HG03139 (cell line): ENCODE results near the gene EXTL1.

ENCODE experiments used
- ATAC-seq: cut with Tn5 transposase; IDR thresholded peaks from one replicate; pipeline ENCODE4 v1.9.1; 2021; ENCODE audit not compliant: unreplicated experiment

Gene EXTL1

GRCh38 chr1:26023826-26024225 lies 2.3 kb downstream of the EXTL1 start:
- ATAC-seq, result no peak

GRCh38 chr1:26025060-26025459 lies 3.5 kb downstream of the EXTL1 start:
- no peak for ATAC-seq

- no peak for ATAC-seq
Measured at GRCh38 chr1:26025517-26025916, 3.9 kb downstream of the EXTL1 start.

GRCh38 chr1:26027716-26028489 lies 6.3 kb downstream of the EXTL1 start:
- ATAC-seq, result no peak

- ATAC-seq, result no peak
Measured at GRCh38 chr1:26028490-26028980, 7.0 kb downstream of the EXTL1 start.

- ATAC-seq, result no peak
Measured at GRCh38 chr1:26029054-26029863, 7.7 kb downstream of the EXTL1 start.

GRCh38 chr1:26029864-26030481 lies 8.4 kb downstream of the EXTL1 start:
- ATAC-seq, result no peak

GRCh38 chr1:26031196-26031595 lies 9.6 kb downstream of the EXTL1 start:
- no peak for ATAC-seq

GRCh38 chr1:26031611-26032220 lies 10.1 kb downstream of the EXTL1 start:
- ATAC-seq, result no peak

GRCh38 chr1:26032656-26033357 lies 11.2 kb downstream of the EXTL1 start:
- no peak for ATAC-seq

GRCh38 chr1:26034504-26035202 lies 13.1 kb downstream of the EXTL1 start:
- ATAC-seq, result no peak

GRCh38 chr1:26035203-26035958 lies 13.8 kb downstream of the EXTL1 start:
- peak; percentile 80 for ATAC-seq

GRCh38 chr1:26035959-26036755 lies 14.6 kb downstream of the EXTL1 start:
- peak; percentile 52 for ATAC-seq

- no peak for ATAC-seq
Measured at GRCh38 chr1:26036756-26037281, 15.2 kb downstream of the EXTL1 start.

- ATAC-seq, result no peak
Measured at GRCh38 chr1:26037904-26038303, 16.3 kb downstream of the EXTL1 start.

- no peak for ATAC-seq
Measured at GRCh38 chr1:26038477-26038876, 16.9 kb downstream of the EXTL1 start.

- no peak for ATAC-seq
Measured at GRCh38 chr1:26038904-26039303, 17.3 kb downstream of the EXTL1 start.

- no peak for ATAC-seq
Measured at GRCh38 chr1:26041401-26041800, 19.8 kb downstream of the EXTL1 start.
